ENCODE data around the gene STPG3. TPM values are rescaled to one million over a fixed set of nuclear protein-coding genes. Genes with fewer than 3 reads are reported as not detected.
A peak's percentile ranks its signal among the peaks of the same experiment; 100 is the strongest.

STPG3 gene
- total and polyA plus RNA-seq, 2 of the 13 experiments (the other 11 are each of a cell fraction or from before 2014, with no cell fraction given), result not detected

GRCh38 chr9:137294681-137295237 is 43.7 kb downstream of the STPG3 start (continued):
- TF ChIP-seq SETDB1 (CRISPR knock-in tag; IDR thresholded peaks at IDR 0.05; ENCODE audit: borderline replicate concordance) (no peak), FLYWCH1 (CRISPR knock-in tag; IDR thresholded peaks at IDR 0.05) (no peak), HNF1B (CRISPR knock-in tag; IDR thresholded peaks at IDR 0.05) (no peak), GTF2F1 (IDR thresholded peaks at IDR 0.05; ENCODE audit: low read length) (no peak), GATAD2A (CRISPR knock-in tag; IDR thresholded peaks at IDR 0.05) (no peak), PAX8 (CRISPR knock-in tag; IDR thresholded peaks at IDR 0.05; ENCODE audit: borderline replicate concordance) (0 out of 2 replicates have a peak, but pooled peaks have one; percentile 15), ZNF674 (CRISPR knock-in tag; IDR thresholded peaks at IDR 0.05; ENCODE audit: low read depth) (no peak), ZFAT (CRISPR knock-in tag; conservative IDR thresholded peaks at IDR 0.05) (no peak), RORA (CRISPR knock-in tag; IDR thresholded peaks at IDR 0.05) (no peak), DMTF1 (CRISPR knock-in tag; IDR thresholded peaks at IDR 0.05) (no peak; the same call in 1 of the 2 replicates), HDAC2 (CRISPR knock-in tag; IDR thresholded peaks at IDR 0.05) (no peak), SUZ12 (IDR thresholded peaks at IDR 0.05; ENCODE audit: low read depth, low read length) (no peak), NONO (IDR thresholded peaks at IDR 0.05) (no peak), NONO (CRISPR knock-in tag; conservative IDR thresholded peaks at IDR 0.05) (no peak), RNF219 (CRISPR knock-in tag; IDR thresholded peaks at IDR 0.05) (no peak), PAF1 (CRISPR knock-in tag; IDR thresholded peaks at IDR 0.05) (no peak), UBTF (CRISPR knock-in tag; IDR thresholded peaks at IDR 0.05) (no peak), ZNF282 (IDR thresholded peaks at IDR 0.05; ENCODE audit: partially characterized antibody) (no peak), ATAD3A (CRISPR knock-in tag; IDR thresholded peaks at IDR 0.05) (0 out of 2 replicates have a peak, but pooled peaks have one; percentile 56), PITX1 (CRISPR knock-in tag; IDR thresholded peaks at IDR 0.05) (no peak), ZBTB7B (CRISPR knock-in tag; IDR thresholded peaks at IDR 0.05) (no peak), CREB1 (IDR thresholded peaks at IDR 0.05) (no peak), CREB1 (CRISPR knock-in tag; IDR thresholded peaks at IDR 0.05) (no peak), NFIC (IDR thresholded peaks at IDR 0.05; ENCODE audit: low read length) (no peak)

Measured in HepG2 (cell line).